UCSD-AML1 (cell line): ENCODE data around the gene SS18.
"Not testable (repeated sequence)": the region's sequence is repeated elsewhere in the genome, so short reads cannot be mapped to it uniquely, and the experiment has no call there.

Source experiments
- DNase-seq: peaks from one replicate; lab custom pipeline; 2025; ENCODE audit not compliant: unreplicated experiment; lab: John Stamatoyannopoulos, UW

The SS18 gene, protein sequence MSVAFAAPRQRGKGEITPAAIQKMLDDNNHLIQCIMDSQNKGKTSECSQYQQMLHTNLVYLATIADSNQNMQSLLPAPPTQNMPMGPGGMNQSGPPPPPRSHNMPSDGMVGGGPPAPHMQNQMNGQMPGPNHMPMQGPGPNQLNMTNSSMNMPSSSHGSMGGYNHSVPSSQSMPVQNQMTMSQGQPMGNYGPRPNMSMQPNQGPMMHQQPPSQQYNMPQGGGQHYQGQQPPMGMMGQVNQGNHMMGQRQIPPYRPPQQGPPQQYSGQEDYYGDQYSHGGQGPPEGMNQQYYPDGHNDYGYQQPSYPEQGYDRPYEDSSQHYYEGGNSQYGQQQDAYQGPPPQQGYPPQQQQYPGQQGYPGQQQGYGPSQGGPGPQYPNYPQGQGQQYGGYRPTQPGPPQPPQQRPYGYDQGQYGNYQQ

DNA sequence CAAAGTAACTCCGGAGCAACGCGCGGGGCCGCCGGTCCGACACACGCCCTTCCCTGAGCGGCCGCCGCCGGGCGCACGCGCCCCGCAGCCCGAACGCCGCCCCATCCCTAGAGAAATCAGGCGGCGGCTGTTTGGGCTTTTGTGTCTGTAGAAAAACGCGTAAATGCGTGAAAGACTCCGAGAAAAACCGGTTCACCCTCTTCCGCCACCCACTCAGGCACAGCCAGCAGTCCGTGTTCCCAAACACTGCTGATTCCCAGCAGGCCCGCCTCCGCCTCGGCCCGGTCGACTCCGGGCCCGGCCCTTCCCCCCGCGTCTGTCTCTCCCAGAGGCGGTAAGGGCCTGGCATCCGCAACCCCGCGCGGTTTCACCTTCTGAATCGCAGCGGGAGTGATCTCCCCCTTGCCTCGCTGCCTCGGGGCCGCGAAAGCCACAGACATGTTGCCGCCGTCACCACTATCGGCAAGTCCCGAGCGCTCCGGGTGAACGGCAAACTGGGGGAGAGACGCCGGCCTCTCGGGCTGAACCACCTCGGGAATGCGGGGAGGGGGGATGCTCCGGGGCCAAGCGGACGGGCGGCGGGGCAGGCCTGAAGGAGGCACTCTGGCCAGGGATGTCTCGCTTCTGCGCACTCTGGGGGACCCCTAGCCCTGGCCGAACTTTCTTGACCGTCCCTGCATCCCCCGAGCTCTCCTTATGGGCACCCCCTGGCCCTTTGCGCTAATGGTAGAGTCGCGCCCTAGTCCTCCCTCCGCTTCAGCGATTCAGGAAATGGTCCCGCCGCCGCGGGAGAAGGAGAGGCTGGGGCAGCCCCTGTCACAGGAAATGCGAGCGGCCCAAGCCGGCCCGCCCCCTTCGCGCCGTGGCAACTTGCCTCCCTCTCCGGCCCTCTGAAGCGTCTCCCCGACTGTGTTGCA lies at the start of gene SS18:
TSS of gene SS18 (minus strand) at position 484 of the 917 bp plus-strand sequence. CDS start at position 440, 44 bp downstream.
- peak; percentile 93 for DNase-seq

DNA sequence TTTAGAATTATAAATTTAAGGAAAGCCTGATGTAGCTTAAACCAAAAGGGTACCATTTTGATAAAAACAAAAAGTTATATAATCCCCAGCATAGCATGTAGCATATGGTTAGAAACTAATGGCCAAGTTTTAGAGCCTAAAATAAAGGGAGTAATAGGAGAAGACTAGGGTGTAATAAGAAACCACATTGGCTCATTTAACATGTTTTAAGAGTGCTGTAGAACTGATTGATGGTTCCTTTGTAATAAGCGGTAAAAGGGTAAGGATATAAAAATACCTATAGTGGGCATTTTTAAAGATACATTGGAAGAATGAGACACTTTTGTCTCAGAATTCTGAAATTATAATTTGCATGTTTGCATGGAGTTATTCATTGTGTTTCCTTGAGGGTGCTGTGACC lies 45.1 kb upstream of the SS18 start:
- no peak for DNase-seq

DNA sequence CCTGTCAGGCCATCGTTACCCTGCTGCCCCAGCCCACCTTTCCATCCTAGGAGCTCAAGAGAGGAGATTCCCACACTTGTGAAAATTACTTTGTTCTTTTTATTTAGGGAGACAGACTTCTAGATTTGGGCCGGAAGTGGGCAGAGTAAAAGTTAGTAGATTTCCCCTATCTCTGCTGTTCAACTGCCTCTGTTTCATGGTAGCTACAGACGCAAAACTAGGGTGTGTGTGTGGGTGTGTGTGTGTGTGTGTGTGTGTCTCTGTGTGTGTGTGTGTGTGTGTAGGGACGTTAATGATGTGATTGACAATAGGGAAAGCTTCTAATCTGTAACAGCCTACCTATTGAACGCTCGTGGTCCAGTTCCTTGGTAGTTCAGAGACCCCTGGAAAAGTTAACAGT lies 43.7 kb upstream of the SS18 start:
- DNase-seq, result no peak

DNA sequence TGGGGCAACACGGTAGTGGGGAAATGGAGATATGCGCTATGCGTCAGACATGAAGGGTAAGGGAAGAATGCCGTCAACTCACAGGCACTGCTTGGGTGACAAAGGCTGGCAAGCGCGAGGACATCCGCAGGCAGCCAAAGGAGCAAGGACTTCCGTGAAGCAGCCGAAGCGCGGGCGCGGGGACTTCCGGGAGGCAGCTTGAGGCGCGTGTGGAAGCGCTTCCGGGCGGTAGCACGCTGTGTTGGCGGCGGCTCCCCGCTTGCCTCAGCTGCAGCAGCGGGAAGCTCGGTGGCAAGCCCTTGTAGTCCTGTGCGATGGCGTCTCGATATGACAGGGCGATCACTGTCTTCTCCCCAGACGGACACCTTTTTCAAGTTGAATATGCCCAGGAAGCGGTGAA lies 43.2 kb upstream of the SS18 start, which contains the start of gene PSMA8:
TSS of gene PSMA8 (plus strand) at position 218 of the 400 bp plus-strand sequence. CDS start at position 315, 97 bp downstream.
- DNase-seq, result no peak

DNA sequence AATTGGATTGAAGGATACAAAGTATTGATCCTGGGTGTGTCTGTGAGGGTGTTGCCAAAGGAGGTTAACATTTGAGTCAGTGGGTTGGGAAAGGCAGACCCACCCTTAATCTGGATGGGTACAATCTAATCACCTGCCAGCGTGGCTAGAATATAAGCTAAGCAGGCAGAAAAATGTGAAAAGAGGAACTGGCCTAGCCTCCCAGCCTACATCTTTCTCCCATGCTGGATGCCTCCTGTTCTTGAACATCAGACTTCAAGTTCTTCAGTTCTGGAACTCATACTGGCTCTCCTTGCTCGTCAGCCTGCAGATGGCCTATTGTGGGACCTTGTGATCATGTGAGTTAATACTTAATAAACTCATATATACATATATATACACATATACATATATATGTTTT lies 37.8 kb upstream of the SS18 start:
- not testable (repeated sequence) for DNase-seq

DNA sequence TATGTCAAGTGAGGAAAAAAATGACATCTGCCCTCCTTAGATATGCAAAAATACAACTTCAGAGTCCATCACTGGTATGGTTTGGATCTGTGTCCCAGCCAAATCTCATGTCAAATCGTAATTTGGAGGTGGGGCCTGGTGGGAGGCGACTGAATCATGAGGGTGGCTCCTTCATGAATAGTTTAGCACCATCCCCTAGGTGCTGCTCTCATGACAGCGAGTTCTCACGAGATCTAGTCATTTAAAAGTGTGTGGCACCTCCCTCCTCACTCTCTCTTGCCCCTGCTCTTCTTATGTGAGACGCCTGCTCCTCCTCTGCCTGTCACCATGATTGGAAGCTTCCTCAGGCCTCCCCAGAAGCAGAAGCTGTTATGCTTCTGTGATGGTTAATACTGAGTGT lies 37.4 kb upstream of the SS18 start:
- no peak for DNase-seq

DNA sequence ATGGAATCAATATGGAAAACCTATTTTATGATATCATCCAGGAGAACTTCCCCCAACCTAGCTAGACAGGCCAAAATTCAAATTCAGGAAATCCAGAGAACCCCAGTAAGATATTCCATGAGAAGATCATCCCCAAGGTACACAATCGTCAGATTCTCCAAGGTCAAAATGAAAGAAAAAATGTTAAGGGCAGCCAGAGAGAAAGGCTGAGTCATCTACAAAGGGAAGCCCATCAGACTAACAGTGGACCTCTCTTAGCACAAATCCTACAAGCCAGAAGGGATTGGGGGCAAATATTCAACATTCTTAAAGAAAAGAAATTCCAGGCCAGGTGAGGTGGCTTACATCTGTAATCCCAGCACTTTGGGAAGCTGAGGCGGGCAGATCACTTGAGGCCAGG lies 31.6 kb upstream of the SS18 start:
- DNase-seq, result not testable (repeated sequence)

DNA sequence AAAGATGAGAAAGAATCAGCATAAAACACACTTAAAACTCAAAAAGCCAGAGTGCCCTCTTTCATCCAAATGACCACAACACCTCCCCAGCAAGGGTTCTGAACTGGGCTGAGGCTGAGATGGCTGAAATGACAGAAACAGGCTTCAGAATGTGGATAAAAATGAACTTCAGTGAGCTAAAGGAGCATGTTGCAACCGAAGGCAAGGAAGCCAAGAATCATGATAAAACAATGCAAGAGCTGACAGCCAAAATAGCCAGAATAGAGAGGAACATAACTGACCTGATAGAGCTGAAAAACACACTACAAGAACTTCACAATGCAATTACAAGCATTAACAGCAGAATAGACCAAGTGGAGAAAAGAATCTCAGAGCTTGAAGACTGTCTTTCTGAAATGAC lies 31.1 kb upstream of the SS18 start:
- no peak for DNase-seq

DNA sequence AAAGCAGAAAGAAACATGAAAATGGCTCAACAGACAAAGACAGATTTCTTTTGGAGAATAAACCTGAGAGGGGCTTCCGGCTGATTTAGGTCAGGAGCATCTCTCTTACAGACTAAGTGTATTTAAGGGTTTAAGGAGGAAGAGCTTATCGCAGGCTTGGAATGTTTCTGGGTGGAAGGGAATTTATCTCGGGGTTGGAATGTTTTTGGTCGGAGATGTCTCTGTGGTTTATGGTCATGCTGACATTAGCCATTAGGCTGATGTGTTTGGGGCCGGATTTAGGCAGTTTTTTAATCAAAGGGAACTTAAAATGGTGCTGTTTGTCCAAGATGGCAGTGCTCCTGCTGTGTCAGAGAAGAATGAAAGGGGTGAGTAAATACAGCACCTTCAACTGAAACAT lies 28.8 kb upstream of the SS18 start:
- no peak for DNase-seq

DNA sequence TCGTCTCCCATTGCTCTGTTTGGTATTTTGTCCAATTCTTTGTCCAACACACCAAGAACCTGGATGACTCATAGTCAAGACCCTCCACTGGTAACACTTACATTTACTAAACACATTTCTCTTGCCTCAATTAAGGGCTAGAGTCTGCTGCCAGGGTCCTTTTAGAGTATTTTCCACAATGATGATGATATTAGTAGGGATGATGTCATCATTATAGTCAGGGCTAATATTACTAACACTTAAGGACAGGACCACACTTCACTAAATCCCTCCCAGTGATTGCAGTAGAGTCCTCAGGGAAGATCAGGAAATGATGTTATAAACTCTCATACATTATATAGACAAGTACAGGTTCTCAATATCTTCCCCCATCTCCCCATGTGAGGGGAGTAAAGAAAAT lies 13.6 kb upstream of the SS18 start:
- DNase-seq, result no peak

DNA sequence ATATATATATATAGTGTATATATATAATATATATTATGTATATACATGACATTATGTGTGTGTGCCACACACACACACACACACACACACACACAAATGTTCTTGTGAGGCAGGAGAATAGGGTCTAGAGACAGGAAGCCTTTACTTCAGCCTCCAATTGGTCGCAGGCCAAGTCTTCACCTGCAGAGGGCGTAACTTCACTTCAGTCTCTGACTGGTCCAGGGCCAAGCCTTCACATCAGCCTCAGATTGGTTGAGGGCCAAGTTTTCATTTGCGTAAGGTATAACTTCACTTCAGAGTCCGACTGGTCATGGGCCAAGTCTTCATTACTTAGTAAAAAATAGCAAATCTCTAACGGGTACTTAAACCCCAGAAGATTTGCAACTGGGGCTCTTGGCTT lies 13.2 kb upstream of the SS18 start:
- DNase-seq, result peak; percentile 25

DNA sequence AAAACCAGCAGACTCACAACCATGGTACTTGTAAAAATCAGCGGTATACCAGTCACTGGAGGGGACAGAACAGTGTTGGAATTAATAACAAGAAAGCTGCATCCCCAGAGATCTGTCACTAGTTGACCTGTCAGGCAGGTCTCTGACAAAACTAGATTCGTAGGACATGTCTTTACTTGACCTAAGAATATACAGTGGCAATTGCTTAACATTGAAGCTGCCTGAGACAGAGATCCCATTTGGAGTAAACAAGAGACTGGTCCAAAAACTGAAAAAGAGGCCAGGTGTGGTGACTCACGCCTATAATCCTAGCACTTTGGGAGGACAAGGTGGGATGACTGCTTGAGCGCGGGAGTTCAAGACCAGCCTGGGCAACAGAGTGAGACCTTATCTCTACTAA lies 7.2 kb upstream of the SS18 start:
- no peak for DNase-seq

DNA sequence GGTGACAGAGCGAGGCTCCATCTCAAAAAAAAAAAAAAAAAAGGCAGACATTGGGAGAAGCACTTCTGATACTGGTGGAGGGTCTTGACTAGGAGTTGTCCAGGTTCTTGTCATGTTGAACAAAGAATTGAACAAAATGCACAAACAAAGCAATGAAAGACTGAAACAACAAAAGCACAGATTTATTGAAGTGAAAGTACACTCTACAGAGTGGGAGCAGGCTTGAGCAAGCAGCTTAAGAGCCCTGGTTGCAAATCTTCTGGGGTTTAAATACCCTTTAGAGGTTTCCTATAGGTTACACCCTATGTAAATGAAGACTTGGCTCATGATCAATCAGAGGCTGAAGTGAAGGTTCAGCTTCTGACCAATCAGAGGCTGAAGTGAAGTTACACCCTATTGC lies 6.4 kb upstream of the SS18 start:
- DNase-seq, result no peak

DNA sequence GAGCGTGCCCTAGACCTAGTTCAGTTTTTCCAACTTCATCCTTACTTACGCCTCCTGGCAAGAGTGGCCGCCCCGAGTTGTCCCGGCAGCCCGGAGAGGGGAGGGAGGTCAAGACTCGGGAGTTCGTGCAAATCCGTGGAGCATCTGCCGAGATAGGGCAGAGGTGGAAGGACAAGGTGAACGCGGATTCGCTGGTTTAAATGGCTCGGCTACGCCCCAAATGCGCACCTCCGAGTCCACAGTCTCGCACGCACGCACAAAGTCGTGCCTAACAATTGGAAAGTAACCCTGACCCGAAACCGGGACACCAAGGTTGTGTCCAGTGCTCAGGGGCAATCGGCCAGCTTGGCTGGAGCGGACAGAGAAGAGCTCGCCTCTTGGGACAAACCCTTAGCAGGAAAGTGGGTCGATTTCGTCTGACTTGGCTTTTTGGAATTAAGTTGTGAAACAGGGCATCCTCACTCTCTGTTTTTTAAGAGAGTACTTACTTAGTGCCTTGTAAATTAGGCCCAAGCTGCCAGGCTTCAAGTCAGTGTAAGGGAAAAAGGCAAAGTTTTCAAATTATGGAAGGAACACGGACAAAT lies 726 bp upstream of the SS18 start:
- DNase-seq, result no peak

DNA sequence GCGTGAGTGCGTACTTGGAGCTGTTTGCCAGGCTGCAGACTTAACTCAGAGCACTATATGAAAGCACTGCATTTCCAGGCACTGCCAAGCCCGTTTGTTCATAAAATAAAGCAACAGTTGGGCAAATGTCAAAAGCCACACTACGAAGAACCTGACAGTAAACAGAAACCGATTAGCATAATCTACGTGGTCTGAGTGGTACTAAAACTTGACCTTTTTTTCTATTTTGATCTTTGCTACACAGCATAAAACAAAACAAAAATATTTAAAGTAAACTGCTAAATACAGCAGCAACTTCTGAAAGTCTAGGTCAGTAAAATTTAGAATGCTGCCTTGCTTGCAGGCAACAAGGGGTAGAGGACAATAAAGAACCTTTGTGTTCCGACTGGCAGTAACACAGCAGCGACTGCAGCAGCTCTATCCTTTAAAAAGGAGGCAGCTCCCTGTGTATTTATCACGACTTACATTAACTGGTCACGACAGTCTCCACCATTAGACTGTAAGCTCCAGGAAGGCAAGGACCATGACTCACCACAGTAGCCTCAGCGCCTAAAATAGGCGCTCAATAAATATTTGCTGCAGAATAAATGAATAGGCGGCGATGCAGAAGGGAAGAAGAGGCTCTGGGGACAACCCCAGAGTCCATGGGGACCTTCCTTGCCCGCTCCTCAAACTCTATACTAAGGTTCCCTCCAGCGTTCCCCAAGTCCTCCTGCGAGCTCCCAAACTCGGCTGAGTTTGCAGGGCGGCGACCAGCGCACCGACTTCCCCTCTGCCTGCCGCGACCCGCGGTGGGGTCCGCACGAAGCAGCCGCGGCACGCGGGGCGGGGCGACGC lies 902 bp downstream of the SS18 start:
- no peak for DNase-seq

DNA sequence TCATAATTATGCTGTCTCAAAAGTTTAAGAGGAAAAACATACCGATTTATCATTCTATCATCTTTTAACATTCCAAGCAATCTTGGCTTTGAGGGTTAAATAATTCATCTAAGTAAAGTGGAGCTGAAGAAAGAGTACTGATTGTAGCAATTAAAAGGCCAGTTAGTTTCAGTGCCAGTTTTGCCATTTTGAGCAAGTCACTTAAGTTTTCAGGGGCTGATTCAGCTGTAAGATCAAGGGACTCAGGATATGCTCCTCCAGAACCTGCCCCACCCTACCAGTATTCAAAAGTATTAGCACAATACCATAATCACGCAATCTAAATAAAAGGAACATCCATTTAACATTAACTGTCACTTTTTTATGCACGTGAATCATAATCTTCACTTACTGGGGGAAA lies 1.9 kb downstream of the SS18 start:
- DNase-seq, result no peak

DNA sequence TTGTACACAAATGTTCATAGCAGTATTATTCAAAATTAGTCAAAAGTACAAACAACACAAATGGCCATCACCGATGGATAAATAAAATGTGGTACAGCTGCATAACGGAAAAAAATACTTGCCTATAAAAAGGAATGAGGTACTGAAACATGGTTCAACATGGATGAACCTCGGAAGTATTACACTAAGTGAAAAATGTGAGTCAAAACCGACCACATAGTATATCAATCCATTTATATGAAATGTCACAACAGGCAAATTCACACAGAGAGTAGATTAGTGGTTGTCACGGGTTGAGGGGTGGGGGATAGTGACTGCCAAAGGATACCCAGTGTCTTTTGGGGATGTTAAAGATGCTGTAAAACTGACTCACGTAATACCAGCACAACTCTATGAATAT lies 3.5 kb downstream of the SS18 start:
- DNase-seq, result no peak

DNA sequence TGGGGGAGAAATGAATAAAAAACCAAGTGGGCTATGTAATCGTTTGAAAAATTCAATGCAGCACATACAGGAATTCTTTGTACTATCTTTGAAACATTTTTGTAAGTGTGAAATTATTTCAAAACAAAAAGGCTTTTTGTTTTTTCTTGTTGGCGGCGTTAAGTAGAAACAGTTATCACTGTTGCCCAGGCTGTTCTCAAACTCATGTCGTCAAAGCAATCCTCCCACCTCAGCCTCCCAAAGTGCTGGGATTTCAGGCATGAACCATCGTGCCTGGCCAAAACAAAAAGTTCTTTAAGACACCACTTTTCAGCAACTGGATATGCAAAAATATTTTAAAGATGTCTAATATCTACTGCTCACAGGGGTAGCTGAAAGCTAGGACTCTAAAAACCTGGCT lies 5.4 kb downstream of the SS18 start:
- DNase-seq, result no peak

DNA sequence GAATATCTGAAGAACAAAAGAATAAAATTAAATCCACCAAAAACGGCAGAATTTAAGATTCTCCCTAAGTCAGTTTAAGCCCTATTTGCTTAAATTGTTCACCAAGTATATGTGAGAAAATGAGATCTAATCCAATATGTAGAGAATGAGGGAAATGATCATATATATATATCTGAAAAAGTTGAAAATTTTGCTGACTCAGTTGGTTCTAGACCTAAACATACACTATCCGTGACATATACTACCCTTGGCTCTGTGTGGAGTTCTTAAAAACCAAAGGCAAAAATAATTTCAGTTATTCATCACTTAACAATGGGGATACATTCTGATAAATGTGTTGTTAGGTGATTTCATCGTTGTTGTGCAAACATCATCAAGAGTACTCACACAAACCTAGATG lies 7.3 kb downstream of the SS18 start:
- no peak for DNase-seq

DNA sequence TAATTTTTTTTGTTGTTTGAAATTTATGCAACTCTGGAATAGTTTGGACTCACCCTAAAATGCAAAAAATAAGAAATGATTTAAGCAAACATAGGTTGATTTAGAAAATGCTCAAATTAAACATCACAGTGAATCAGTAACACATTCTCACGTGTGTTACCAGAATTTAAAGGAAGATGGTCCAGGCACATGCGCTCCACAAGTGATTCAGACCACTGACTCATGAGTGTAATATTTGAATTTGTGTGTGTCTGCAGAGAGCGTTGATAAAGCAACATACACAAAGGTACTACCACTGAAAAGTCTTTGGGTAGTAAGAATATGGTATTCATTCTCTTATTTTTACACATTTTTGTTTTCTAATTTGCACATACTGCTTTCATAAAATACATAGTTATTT lies 7.9 kb downstream of the SS18 start:
- DNase-seq, result no peak

DNA sequence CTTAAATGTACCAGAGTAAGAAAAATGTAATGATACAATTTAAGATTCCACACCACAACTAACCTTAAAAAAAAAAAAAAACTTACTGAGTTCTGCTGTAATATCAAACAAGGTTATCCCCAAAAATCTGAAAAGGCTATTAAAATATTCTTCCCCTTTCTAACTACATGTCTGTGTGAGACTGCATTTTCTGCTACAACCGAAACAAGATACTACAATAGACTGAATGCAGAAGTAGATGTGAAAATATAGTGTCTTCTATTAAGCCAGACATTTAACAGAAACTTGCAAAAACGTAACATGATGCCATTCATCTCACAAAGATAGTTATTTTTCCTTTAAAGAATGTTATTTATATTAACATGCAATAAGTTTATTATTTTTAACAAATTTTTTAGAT lies 16.2 kb downstream of the SS18 start:
- no peak for DNase-seq
